ENCODE measurements around the gene PRICKLE2. TPM values are rescaled to one million over a fixed set of nuclear protein-coding genes. Genes with fewer than 3 reads are reported as not detected.

The PRICKLE2 gene
- polyA plus RNA-seq, 3 donors, result not detected

DNA sequence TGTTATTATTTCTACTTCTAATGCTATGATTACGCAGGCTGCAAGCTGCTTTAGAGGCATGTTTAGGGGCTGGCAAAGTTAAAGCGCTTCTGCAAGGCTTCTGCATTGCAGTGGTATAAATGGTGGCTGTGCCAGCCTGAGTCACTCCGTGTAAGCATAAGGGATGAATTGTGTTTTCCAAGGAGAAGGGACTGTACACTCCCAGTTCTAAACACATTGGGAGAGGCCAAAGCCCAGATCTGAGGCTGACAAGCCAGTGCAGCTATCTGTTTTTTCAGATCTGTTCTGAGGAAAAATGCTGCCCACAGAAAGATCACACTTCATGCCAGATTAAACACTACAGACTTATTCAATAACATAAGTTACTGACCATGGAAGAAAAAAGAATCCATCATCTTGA, 83.8 kb downstream of the PRICKLE2 start:
- Histone ChIP-seq H2AFZ (ENCODE audit: insufficient read depth, low read depth, low read length, poor library complexity, severe bottlenecking) (no peak overlapping the region), H4K20me1 (ENCODE audit: insufficient read depth, low read length) (no peaks in the 10 kb centered on the region), H3K9ac (ENCODE audit: insufficient read depth, low read length, poor library complexity, severe bottlenecking) (no peak overlapping the region), H3K4me1 (ENCODE audit: control insufficient read depth in 1 of 2, insufficient read depth in 2 of 2, low read length in 2 of 2) (no peaks in the 10 kb centered on the region), H3K36me3 (replicated peaks in 1 of 2; ENCODE audit: control insufficient read depth in 1 of 2, insufficient read depth in 2 of 2, low read length in 2 of 2) (no peaks in the 10 kb centered on the region), H3K4me2 (replicated peaks; ENCODE audit: extremely low read depth, low read length, poor library complexity, severe bottlenecking) (no peak overlapping the region), H3K27me3 (ENCODE audit: control insufficient read depth in 2 of 2, insufficient read depth in 2 of 2, low read length in 2 of 2) (no peaks in the 10 kb centered on the region), H3K4me3 (replicated peaks in 1 of 3; ENCODE audit: low read depth in 2 of 3, low read length in 3 of 3) (no peak overlapping the region), H3K79me2 (ENCODE audit: insufficient read depth, low read length) (no peaks in the 10 kb centered on the region), H3K9me3 (replicated peaks in 1 of 2; ENCODE audit: control insufficient read depth in 1 of 2, insufficient read depth in 1 of 2, low read length in 2 of 2) (no peaks in the 10 kb centered on the region), H3K27ac (ENCODE audit: low read depth in 1 of 2, low read length in 2 of 2) (no peak overlapping the region)
- DNase-seq, result no peak
- 52% methylated on average over 2 of the region's 3 CpGs for WGBS (ENCODE audit: insufficient coverage)
- H3K27me3 Mint-ChIP-seq (ENCODE audit: low read depth in 3 of 3), result peaks cover 0 to 3% (median 0%) of the 10 kb centered on the region in 3 donors
- no peaks in the 10 kb centered on the region for H3K4me1 Mint-ChIP-seq
- TF ChIP-seq, protein P1, sequence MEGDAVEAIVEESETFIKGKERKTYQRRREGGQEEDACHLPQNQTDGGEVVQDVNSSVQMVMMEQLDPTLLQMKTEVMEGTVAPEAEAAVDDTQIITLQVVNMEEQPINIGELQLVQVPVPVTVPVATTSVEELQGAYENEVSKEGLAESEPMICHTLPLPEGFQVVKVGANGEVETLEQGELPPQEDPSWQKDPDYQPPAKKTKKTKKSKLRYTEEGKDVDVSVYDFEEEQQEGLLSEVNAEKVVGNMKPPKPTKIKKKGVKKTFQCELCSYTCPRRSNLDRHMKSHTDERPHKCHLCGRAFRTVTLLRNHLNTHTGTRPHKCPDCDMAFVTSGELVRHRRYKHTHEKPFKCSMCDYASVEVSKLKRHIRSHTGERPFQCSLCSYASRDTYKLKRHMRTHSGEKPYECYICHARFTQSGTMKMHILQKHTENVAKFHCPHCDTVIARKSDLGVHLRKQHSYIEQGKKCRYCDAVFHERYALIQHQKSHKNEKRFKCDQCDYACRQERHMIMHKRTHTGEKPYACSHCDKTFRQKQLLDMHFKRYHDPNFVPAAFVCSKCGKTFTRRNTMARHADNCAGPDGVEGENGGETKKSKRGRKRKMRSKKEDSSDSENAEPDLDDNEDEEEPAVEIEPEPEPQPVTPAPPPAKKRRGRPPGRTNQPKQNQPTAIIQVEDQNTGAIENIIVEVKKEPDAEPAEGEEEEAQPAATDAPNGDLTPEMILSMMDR (IDR thresholded peaks at IDR 0.05), result no peak
- no peak overlapping the region for H3K27ac Mint-ChIP-seq
- H3K36me3 Mint-ChIP-seq, result no peaks in the 10 kb centered on the region
- H3K9me3 Mint-ChIP-seq, result peaks cover 0 to 10% (median 4%) of the 10 kb centered on the region in 7 donors
- intact Hi-C loops (cut with micrococcal nuclease), result no loop called here
- H3K4me3 Mint-ChIP-seq, result no peak overlapping the region

DNA sequence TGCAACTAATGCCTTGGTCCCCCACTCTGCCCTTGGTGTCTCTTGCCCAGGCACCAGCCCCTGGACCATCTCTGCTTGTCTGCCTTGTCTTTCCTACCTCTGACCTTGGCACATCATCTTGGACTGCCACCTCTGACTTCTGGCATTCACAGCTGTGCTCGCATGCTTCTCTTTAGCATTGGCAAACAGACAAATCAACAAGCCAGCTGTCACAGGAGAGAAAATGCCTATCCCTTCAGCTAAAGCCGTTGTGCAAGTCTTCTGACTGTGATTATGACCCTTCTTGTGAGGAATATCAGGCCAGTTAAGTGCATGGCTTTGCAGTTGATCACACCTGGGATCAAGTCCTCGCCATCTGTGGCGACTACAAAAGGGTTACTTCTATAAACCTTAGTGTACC, 84.6 kb downstream of the PRICKLE2 start:
- peaks cover 0 to 5% (median 2%) of the 10 kb centered on the region in 7 donors for H3K9me3 Mint-ChIP-seq
- intact Hi-C loops (cut with micrococcal nuclease), result no loop called here

More for the DNA sequence above, 84.6 kb downstream of the PRICKLE2 start:
- no peaks in the 10 kb centered on the region for H3K9me3 ChIP-seq (replicated peaks in 1 of 2; ENCODE audit: control insufficient read depth in 1 of 2, insufficient read depth in 1 of 2, low read length in 2 of 2)
- H3K4me3 Mint-ChIP-seq, result no peak overlapping the region
- no peaks in the 10 kb centered on the region for H3K36me3 ChIP-seq (replicated peaks in 1 of 2; ENCODE audit: control insufficient read depth in 1 of 2, insufficient read depth in 2 of 2, low read length in 2 of 2)
- no peak overlapping the region for H3K4me2 ChIP-seq (replicated peaks; ENCODE audit: extremely low read depth, low read length, poor library complexity, severe bottlenecking)
- H3K27ac Mint-ChIP-seq, result no peak overlapping the region
- no peaks in the 10 kb centered on the region for H4K20me1 ChIP-seq (ENCODE audit: insufficient read depth, low read length)
- H3K27ac ChIP-seq (ENCODE audit: low read depth in 1 of 2, low read length in 2 of 2), result no peak overlapping the region
- H3K36me3 Mint-ChIP-seq, result no peaks in the 10 kb centered on the region
- H3K4me1 Mint-ChIP-seq, result no peaks in the 10 kb centered on the region
- no peaks in the 10 kb centered on the region for H3K27me3 ChIP-seq (ENCODE audit: control insufficient read depth in 2 of 2, insufficient read depth in 2 of 2, low read length in 2 of 2)
- peaks cover 0 to 2% (median 0%) of the 10 kb centered on the region in 3 donors for H3K27me3 Mint-ChIP-seq (ENCODE audit: low read depth in 3 of 3)
- no peaks in the 10 kb centered on the region for H3K79me2 ChIP-seq (ENCODE audit: insufficient read depth, low read length)
- no peak for DNase-seq
- 59% methylated on average over 2 of the region's 4 CpGs for WGBS (ENCODE audit: insufficient coverage)
- H2AFZ ChIP-seq (ENCODE audit: insufficient read depth, low read depth, low read length, poor library complexity, severe bottlenecking), result no peak overlapping the region
- no peaks in the 10 kb centered on the region for H3K4me1 ChIP-seq (ENCODE audit: control insufficient read depth in 1 of 2, insufficient read depth in 2 of 2, low read length in 2 of 2)
- no peak overlapping the region for H3K4me3 ChIP-seq (replicated peaks in 1 of 3; ENCODE audit: low read depth in 2 of 3, low read length in 3 of 3)
- H3K9ac ChIP-seq (ENCODE audit: insufficient read depth, low read length, poor library complexity, severe bottlenecking), result no peak overlapping the region
- TF ChIP-seq, protein P1 (IDR thresholded peaks at IDR 0.05), result no peak

Measured in CD14-positive monocyte (primary cell).